Hematopoietic multipotent progenitor cell treated with erythropoietin and hydrocortisone succinate and interleukin-3 and kit ligand, for 6 days (in vitro differentiated cells): ENCODE measurements around the gene KCNH8.
A peak's percentile ranks its signal among the peaks of the same experiment; 100 is the strongest.

Experiments used
- DNase-seq: peaks from one replicate; pipeline ENCODE4 v3.0.0-alpha.2; 2015

The KCNH8 gene

GRCh38 chr3:19254784-19255338, 106.6 kb downstream of the KCNH8 start:
- no peak for DNase-seq

GRCh38 chr3:19256313-19256712, 108.0 kb downstream of the KCNH8 start:
- DNase-seq: no peak

- DNase-seq: peak; percentile 59
Measured at GRCh38 chr3:19263606-19264005, 115.3 kb downstream of the KCNH8 start.

GRCh38 chr3:19264424-19264823, 116.1 kb downstream of the KCNH8 start:
- no peak for DNase-seq

- no peak for DNase-seq
Measured at GRCh38 chr3:19267040-19267439, 118.7 kb downstream of the KCNH8 start.

GRCh38 chr3:19270481-19270880, 122.2 kb downstream of the KCNH8 start:
- no peak for DNase-seq

- DNase-seq: peak; percentile 9
Measured at GRCh38 chr3:19272296-19272695, 124.0 kb downstream of the KCNH8 start.

GRCh38 chr3:19273091-19273490, 124.8 kb downstream of the KCNH8 start:
- no peak for DNase-seq

GRCh38 chr3:19274576-19274975, 126.3 kb downstream of the KCNH8 start:
- no peak for DNase-seq

- no peak for DNase-seq
Measured at GRCh38 chr3:19284974-19285373, 136.7 kb downstream of the KCNH8 start.

- DNase-seq: no peak
Measured at GRCh38 chr3:19293295-19293694, 145.0 kb downstream of the KCNH8 start.

- no peak for DNase-seq
Measured at GRCh38 chr3:19295208-19295607, 146.9 kb downstream of the KCNH8 start.

- no peak for DNase-seq
Measured at GRCh38 chr3:19331931-19332330, 183.6 kb downstream of the KCNH8 start.

GRCh38 chr3:19334120-19334519, 185.8 kb downstream of the KCNH8 start:
- DNase-seq: no peak

GRCh38 chr3:19338769-19339168, 190.5 kb downstream of the KCNH8 start:
- no peak for DNase-seq

- no peak for DNase-seq
Measured at GRCh38 chr3:19342389-19342788, 194.1 kb downstream of the KCNH8 start.

GRCh38 chr3:19346759-19347158, 198.4 kb downstream of the KCNH8 start:
- DNase-seq: no peak

- peak; percentile 19 for DNase-seq
Measured at GRCh38 chr3:19347671-19348070, 199.4 kb downstream of the KCNH8 start.

- no peak for DNase-seq
Measured at GRCh38 chr3:19348500-19348899, 200.2 kb downstream of the KCNH8 start.

- peak; percentile 81 for DNase-seq
Measured at GRCh38 chr3:19348941-19349564, 200.7 kb downstream of the KCNH8 start.

- DNase-seq: no peak
Measured at GRCh38 chr3:19357947-19358346, 209.6 kb downstream of the KCNH8 start.

GRCh38 chr3:19363071-19363470, 214.8 kb downstream of the KCNH8 start:
- no peak for DNase-seq

- no peak for DNase-seq
Measured at GRCh38 chr3:19364148-19364547, 215.8 kb downstream of the KCNH8 start.

GRCh38 chr3:19365471-19365870, 217.2 kb downstream of the KCNH8 start:
- no peak for DNase-seq

GRCh38 chr3:19384868-19385267, 236.6 kb downstream of the KCNH8 start:
- no peak for DNase-seq
